HG03280 (cell line): ENCODE results near the gene ANO9.
"Not testable (repeated sequence)": the region's sequence is repeated elsewhere in the genome, so short reads cannot be mapped to it uniquely, and the experiment has no call there.

ENCODE experiments used
- ATAC-seq: cut with Tn5 transposase; IDR thresholded peaks from one replicate; pipeline ENCODE4 v1.9.1; 2021; ENCODE audit warnings: mild to moderate bottlenecking, moderate library complexity; ENCODE audit not compliant: unreplicated experiment

The ANO9 gene

DNA sequence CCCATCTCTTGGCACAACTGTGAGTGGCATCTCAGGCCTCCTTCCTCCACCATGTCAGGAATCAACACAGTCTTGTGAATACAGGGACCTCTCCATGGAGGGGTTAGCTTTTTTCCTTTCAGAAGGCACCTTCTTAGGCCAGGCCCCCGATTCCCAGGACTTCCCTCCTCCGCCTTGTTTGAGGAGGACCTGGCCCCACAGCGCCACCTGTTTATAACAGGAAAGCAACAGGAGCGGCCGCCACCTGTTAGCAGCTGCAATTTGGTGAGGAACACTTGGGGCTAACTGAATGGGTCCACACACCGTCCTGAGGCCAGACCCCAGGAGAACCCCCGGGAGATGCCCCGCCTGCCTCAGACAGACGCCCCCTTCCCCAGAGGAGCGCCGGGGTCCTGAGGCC is 51.6 kb downstream of the ANO9 start:
- ATAC-seq, result no peak

- ATAC-seq, result not testable (repeated sequence)
Observed at GRCh38 chr11:389369-389768, 52.4 kb downstream of the ANO9 start.

DNA sequence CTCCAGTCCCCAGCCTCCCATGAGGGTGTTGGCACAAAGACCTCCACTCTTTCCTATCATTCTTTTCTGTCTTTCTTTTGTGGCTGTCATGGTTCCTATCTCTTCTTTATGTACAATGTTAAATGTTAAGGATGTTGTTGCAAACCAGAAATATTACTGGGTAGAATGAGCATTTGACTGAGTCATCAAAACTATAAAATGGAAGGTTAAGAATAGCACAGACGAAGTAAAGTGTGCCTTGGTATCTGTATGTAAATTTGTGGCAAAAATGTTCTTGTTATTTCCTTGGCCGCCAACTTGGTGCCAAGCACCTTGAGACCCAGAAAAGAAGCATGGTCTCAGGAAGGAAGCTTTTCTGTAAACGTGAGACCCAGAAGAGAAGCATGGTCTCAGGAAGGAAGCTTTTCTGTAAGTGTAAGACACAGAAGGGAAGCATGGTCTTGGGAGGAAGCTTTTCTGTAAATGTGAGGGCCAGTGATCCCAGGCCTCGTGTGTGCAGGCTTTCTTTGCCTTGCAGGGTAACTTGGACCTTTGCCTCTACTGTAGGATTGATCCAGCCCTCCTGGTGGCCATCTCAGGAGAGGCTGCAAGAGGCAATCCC is 54.5 kb downstream of the ANO9 start:
- ATAC-seq, result no peak

- no peak for ATAC-seq
Observed at GRCh38 chr11:386483-386882, 55.3 kb downstream of the ANO9 start.

DNA sequence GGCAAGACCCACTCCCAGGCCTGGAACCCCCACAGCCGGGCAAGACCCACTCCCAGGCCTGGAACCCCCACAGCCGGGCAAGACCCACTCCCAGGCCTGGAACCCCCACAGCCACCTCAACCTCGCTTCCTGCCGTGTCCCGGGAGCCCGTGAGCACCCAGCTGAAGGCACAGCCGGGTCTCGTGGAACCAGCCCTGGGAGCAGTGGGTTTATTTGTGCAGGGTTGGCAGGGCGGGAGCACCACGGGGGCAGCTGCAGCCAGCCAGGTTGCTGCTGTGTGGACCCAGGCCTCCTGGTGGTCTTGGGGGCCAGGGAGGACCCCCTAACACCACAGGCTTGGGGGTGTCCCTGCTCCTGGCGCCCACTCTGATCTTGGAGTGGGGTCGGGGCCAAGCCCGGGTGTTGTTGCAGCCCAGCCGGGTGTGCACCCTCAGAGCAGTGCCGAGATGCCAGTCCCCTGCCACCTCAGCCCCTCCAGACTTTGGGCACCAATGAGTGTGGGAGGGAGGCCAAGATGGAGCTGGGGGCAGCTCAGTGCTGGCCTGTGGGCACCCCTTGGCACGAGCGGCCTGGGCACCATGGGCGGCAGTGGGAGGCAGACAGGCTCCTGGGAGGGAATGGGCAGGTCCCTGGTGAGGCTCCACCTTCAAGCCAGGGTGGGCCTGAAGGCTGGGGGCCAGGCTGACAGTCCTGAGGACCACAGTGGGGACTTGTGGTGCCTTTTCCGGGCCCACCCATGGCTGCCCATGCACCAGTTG is 56.0 kb downstream of the ANO9 start:
- no peak for ATAC-seq

DNA sequence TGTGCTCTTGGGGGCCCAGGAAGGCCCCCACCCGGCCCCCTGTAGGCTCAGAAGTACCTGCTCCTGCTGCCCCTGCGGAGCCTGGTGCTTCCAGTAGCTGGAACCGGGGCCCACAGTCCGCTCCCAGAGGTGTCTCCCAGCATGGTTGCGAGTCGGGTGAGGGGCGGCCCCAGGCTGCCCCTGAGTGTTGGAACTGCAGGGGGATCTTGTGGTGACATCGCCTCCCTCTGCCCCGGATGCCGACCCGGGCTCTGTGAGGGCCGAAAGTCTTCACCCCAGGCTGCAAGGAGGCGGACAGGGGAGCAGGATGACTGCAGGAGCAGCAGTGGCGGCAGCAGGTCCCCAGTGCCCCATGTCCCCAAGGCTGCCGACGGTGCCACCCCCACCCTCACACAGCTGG is 57.3 kb downstream of the ANO9 start:
- no peak for ATAC-seq

DNA sequence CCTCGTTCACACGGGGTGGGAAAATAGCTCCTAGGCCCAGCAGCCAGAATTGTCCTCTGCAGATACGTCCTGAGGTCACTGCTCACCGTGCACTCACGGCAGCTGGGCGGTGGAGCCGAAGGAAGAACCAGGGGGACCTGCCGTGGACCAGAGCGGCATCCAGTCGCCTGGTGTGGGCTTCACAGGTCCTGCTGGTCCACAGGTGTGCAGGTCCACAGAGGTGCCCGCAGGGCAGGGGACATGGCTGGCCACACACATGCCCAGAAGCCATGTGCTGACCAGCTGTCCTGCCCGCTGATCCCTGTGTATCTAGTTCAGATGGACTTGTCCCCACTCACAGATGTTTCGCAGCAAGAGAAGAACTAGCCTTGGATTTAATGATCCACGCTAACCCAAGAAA is 58.4 kb downstream of the ANO9 start:
- no peak for ATAC-seq

- no peak for ATAC-seq
Observed at GRCh38 chr11:382081-382629, 59.7 kb downstream of the ANO9 start.

DNA sequence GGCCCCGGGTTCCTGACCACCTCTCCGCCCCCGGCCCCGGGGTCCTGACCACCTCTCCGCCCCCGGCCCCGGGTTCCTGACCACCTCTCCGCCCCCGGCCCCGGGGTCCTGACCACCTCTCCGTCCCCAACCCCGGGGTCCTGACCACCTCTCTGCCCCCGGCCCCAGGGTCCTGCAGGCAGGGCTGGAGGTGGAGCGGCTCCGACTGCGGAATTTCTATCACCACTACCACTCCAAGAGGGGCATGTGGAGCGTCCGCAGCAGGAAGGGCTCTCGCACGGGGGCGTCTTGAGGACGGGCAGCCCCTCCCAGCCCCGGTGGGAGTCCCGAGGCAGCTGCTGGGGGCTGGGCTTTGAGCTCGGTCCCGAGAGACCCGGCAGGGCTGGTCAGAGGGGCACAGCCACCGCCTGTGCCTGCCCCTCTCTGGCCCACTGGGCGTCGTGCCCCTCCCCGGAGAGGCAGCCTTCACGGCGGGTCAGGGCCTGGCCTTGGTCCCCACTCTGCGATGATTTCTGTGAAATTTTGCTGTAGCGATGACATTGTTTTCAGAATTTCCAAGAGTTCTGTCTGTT is 60.2 kb downstream of the ANO9 start:
- no peak for ATAC-seq

DNA sequence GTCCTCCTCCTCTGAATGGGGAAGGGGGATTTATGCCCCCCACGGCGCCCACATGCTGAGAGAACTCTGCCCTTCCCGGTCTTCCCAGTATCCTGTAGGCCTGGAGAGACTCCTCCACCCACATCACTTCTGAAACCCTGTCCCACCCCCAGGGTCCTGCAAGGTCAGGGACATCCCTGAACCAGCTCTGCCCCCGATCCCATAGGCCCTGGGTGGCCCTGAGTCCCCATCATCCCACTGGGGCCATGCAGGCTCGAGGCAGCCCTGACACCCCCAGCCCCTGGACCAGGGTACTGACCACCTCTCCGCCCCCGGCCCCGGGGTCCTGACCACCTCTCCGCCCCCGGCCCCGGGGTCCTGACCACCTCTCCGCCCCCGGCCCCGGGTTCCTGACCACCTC is 60.8 kb downstream of the ANO9 start:
- ATAC-seq, result no peak

DNA sequence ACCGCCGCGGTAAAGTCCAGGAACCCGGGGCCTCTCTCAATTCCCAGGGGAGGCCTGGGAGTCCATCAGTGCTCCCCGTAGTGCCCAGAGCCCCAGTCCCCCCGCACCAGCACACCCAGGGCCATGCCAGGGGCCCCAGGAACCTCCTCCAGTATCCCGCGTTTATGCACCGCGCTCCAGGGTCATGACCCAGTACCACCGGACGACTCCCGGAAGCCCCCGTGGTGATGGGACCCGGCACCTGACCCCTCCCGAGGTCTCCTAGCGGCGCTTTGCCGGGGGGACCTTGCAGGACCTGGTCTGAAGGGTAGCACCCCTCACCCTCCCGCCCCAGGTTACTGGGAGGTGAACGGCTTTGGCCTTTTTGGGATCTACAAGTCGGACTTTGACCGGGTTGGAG is 61.3 kb downstream of the ANO9 start:
- no peak for ATAC-seq

DNA sequence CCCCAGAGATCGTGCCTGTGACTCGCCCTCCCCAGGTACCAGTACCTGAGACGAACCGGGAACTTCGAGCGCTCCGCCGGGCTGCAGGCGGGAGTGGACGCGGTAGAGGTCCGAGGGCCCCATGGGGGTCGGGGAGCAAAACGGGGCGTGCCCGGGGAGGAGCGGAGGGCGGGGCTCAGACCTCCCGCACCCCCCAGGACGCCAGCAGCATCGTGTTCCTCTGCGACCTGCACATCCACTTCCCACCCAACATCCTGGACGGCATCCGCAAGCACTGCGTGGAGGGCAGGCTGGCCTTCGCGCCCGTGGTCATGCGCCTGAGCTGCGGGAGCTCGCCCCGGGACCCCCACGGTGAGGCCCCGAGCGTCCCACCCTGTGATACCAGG is 61.7 kb downstream of the ANO9 start:
- no peak for ATAC-seq

DNA sequence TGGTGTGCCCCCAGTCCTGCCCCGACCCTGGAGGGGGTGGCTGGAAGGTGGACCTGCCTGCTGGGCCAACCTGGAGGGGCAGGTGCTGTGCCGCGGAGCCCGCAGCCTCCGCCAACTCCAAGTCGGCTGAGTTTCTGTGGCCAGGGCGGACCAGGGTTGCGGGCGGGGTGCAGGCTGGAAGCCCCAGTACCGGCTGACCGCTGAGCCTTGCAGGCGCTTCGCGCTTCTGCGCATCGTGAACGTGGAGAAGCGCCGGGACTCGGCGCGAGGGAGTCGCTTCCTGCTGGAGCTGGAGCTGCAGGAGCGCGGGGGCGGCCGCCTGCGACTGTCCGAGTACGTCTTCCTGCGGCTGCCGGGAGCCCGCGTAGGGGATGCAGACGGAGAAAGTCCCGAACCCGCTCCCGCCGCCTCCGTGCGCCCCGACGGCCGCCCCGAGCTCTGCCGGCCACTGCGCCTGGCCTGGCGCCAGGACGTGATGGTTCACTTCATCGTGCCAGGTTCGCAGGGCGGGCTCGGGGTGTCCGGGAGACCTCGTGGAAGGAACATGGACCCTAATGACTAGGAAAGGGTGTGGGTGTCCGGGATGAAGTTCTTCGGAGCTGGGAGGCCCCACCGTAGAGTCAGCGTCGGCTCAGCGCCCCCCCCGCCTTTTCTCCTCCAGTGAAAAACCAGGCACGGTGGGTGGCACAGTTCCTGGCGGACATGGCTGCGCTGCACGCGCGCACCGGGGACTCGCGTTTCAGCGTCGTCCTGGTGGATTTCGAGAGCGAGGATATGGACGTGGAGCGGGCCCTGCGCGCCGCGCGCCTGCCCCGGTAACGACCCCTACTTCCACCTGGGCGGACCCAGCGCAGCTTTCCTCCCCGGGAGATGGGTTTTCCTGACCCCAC is 62.4 kb downstream of the ANO9 start:
- ATAC-seq, result no peak

DNA sequence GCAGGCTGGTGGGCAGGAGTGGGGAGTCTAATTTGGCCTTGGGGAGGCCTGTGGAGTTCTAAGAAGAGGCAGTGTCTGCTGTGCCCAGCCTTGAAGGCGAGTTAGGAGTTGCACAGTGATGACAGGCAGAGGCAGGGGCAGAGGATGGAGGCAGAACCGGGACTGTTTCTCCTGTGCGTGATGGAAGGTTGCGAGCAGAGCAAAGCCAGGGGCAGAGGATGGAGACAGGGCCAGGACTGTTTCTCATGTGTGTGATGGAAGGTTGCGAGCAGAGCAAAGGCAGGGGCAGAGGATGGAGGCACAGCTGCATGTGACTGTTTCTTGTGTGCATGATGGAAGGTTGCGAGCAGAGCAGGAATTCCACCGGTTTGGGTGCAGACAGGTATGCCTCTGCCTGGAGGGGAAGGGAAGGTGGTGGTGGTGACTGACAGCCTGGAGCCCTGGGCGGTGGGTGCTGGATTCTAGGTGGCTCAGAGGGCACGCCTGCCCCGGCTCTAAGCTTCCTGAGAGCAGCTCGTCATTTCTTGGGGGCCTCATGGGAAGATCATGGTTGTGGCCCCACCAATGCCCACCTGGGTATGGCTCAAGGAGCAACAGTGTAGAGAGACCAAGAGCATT is 63.8 kb downstream of the ANO9 start:
- no peak for ATAC-seq

- ATAC-seq, result no peak
Observed at GRCh38 chr11:377174-377865, 64.5 kb downstream of the ANO9 start.

GRCh38 chr11:376531-377173 is 65.2 kb downstream of the ANO9 start:
- ATAC-seq, result no peak

DNA sequence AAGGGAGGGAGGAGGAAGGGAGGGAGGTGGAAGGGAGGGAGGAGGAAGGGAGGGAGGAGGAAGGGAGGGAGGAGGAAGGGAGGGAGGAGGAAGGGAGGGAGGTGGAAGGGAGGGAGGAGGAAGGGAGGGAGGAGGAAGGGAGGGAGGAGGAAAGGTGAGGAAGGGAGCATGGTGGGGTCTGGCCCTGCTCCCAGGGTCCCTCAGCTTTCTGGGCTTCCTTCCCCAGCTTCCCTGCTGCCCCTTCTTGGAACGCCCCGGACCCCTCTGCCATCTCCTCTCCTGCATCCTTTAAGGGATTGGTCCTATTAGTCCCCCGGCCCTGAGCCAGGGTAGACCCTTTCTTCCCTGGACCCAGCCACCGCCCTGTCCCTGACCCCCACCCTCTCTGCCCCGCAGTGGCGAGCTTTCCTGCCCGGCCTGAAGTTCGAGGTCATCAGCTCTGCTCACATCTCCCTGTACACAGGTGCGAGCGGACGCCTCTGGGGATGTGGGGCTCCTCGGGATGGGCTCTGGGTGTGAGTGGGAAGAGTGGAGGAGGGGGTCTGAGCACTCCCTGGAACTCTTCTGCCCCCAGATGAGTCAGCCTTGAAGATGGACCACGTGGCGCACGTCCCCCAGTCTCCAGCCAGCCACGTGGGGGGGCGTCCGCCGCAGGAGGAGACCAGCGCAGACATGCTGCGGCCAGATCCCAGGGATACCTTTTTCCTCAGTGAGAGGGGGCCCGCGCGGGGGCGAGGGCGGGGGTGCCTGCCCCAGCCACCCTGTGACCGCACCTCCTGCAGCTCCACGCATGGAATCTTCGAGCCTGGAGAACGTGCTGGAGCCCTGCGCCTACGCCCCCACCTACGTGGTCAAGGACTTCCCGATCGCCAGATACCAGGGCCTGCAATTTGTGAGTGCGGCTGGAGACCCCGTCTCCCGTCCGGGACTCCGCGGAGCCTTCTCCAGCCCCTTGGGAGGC is 66.5 kb downstream of the ANO9 start:
- no peak for ATAC-seq

- no peak for ATAC-seq
Observed at GRCh38 chr11:373716-374551, 67.9 kb downstream of the ANO9 start.
